ENCODE results near the gene MAP2K7.
"Not testable (repeated sequence)": the region's sequence is repeated elsewhere in the genome, so short reads cannot be mapped to it uniquely, and the experiment has no call there.

Gene MAP2K7

DNA sequence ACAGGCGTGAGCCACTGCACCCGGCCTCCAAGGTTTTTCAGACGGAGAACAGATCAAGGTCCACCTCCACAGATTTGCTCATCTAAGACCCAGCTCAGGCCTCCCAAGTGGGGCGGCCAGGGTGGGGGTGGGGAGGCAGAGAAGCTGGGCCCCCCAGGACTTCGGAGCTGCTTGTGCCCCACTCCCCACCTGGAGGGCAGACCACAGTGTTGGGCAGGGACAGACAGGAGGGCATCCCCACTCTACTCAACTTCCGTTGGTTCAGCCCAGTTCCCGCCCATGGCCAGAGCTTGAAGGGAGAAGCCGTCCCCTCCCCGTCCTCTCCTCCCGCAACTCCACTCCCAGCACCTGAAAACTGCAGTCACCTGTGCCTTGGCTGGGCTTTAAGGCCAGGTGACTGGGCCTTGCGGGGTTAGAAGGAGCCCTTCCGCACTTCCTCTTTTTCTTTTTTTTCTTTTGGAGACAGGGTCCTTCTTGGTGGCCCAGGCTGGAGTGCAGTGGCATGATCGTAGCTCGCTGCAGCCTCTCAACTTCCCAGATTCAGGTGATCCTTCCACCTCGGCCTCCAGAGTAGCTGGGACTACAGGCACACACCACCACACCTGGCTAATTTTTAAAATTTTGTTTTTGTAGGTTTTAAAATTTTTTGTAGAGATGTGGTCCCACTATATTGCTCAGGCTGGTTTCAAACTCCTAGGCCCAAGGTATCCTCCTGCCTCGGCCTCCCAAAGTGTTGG, 16.1 kb upstream of the MAP2K7 start:
- peak overlapping the region; percentile 79 for H3K4me3 ChIP-seq (ENCODE audit: low read depth, low read length)
- TF ChIP-seq, protein P1, sequence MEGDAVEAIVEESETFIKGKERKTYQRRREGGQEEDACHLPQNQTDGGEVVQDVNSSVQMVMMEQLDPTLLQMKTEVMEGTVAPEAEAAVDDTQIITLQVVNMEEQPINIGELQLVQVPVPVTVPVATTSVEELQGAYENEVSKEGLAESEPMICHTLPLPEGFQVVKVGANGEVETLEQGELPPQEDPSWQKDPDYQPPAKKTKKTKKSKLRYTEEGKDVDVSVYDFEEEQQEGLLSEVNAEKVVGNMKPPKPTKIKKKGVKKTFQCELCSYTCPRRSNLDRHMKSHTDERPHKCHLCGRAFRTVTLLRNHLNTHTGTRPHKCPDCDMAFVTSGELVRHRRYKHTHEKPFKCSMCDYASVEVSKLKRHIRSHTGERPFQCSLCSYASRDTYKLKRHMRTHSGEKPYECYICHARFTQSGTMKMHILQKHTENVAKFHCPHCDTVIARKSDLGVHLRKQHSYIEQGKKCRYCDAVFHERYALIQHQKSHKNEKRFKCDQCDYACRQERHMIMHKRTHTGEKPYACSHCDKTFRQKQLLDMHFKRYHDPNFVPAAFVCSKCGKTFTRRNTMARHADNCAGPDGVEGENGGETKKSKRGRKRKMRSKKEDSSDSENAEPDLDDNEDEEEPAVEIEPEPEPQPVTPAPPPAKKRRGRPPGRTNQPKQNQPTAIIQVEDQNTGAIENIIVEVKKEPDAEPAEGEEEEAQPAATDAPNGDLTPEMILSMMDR (IDR thresholded peaks at IDR 0.05; ENCODE audit: control insufficient read depth, extremely low read depth, insufficient read depth) = no peak
- no peak for DNase-seq (ENCODE audit: low read depth)

DNA sequence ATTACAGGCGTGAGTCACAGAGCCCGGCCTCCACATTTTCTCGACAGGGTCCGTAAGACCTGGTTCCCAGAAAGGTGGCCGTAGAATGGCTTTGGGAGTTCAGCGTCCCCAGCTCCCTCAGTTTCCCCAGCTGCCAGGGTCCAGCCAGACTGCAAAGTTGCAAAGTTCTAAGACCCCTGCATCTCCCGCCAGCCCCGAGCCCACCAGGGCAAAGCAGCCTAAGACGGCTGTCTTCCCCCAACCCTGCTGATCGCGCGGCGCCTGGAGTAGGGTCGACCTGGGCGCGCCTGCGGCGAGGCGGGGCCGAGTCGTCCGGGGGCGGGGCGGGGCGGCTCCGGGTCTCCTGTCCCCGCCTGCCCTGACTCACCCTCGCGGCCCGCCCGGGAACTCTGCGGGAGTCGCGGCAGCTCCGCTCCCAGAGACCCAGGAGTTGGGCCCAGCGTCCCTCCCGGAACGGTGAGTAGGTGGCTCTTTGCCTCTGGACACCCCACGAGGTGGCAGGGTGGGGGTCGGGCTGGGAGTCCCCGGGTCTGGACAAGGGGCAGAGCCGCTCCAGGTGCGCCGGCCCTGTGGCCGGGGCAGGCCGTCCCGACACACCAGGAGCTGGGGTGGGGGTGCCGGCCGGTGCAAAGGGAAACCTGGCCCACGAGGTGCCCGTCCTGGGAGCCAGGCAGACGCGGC, 15.4 kb upstream of the MAP2K7 start, which contains the start of gene LRRC8E:
Gene LRRC8E (plus strand): TSS at position 366 of the 681 bp plus-strand sequence. CDS start 7,094 bp downstream, outside the sequence.
- DNase-seq (ENCODE audit: low read depth) = no peak
- H3K4me3 ChIP-seq (ENCODE audit: low read depth, low read length) = peak within 1 kb of the TSS; percentile 79

DNA sequence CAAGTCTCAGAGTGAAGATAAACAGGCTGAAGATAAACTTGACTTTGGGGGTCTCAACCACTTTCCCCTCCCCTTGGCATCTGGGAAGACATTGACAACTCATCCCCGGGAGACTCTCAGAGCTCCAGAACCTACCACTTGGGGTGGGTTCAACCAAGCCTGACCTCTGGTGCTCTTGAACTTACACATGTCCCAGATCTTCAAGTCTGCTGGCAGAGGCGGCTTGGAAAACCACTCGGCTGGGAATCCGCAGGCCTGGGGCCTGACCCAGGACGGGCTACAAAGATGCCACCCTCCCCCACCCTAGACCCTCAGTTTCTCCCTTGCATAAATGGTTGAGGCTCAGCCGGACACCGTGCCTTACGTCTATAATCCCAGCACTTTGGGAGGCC, 14.9 kb upstream of the MAP2K7 start:
- TF ChIP-seq, protein P1 (IDR thresholded peaks at IDR 0.05; ENCODE audit: control insufficient read depth, extremely low read depth, insufficient read depth) = no peak
- no peak for DNase-seq (ENCODE audit: low read depth)
- H3K4me3 ChIP-seq (ENCODE audit: low read depth, low read length) = peak overlapping the region; percentile 79

More for the DNA sequence above, 15.4 kb upstream of the MAP2K7 start, which contains the start of gene LRRC8E:
- TF ChIP-seq, protein P1 (IDR thresholded peaks at IDR 0.05; ENCODE audit: control insufficient read depth, extremely low read depth, insufficient read depth) = no peak

DNA sequence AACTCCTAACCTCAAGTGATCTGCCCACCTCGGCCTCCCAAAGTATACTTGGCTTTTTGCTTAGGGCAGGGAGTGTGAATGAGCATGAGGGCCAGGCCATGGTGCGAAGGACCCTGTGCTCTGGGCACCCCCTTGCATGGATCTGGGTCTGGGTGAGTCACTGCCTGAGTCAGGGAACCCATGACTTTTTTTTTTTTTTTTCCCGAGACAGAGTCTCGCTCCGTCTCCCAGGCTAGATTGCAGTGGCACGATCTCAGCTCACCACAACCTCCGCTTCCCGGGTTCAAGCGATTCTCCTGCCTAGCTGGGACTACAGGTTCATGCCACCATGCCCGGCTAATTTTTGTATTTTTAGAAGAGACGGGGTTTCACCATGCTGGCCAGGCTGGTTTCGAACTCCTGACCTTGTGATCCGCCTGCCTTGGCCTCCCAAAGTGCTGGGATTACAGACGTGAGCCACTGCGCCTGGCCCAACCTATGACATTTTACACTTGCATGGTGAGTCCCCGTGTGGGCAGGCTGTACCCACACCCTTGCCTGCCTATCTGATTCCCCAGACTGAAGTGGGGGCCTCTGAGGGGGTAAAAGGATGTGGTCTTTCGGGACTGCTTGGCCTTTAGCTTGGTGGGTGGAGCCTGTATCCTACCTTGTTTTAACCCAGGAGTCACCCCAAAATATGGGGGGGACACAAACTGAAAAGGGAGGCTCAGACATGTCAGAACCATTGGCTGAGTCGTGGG, 10.1 kb upstream of the MAP2K7 start:
- not testable (repeated sequence) for H3K4me3 ChIP-seq (ENCODE audit: low read depth, low read length); DNase-seq (ENCODE audit: low read depth)

DNA sequence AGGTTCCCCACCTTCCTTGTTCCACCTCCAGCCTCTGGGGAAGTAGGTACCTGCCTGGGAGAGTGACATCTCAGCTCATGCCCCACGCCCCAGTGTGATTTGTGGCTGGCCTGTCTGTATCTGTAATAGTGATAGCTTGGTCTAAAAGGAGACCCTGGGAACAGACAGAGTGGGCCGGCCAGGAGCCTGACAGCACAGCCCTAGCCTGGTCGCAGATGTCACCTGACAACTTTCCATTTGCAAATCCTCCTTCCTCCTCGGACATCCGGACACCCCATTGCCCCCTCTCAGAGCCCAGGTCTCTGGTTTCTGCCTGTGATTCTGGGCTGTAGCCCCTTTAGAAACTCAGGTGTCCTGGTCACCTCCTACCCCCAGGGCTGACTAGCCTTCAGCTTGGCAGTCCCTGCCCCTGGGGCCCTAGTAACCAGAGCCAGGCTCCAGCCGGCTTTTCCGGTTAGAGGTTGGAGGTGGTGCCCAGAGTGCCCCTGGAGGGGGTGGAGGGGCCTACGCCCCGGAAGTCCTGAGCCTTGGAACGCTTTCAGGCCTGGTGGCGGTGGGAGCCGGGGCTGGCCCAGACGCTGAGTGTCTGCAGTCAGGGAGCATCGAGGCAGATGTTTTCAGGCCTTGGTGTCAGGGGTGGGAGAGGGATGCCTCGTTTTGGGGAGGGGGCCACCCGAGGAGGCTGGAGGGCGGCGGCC, 8.9 kb upstream of the MAP2K7 start:
- TF ChIP-seq, protein P1 (IDR thresholded peaks at IDR 0.05; ENCODE audit: control insufficient read depth, extremely low read depth, insufficient read depth) = no peak
- DNase-seq (ENCODE audit: low read depth) = peak; percentile 65

DNA sequence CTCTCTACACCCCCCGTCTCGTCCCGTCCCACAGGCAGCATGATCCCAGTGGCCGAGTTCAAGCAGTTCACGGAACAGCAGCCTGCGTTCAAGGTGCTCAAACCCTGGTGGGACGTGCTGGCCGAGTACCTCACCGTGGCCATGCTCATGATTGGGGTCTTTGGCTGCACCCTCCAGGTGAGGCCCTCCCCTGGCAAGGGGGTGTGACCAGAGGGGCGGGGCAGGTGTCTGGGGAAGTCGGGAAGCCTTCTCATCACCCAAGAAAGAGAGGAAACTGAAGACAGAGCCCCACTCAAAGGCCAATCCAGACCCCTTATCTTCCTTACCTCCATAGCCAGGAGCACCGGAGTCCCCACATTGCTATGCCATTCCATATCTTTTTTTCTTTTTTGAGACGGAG, 8.1 kb upstream of the MAP2K7 start:
- no peak overlapping the region for H3K4me3 ChIP-seq (ENCODE audit: low read depth, low read length)
- no peak for DNase-seq (ENCODE audit: low read depth)
- TF ChIP-seq, protein P1 (IDR thresholded peaks at IDR 0.05; ENCODE audit: control insufficient read depth, extremely low read depth, insufficient read depth) = no peak

More for the DNA sequence above, 8.9 kb upstream of the MAP2K7 start:
- peak overlapping the region; percentile 28 for H3K4me3 ChIP-seq (ENCODE audit: low read depth, low read length)
